ENCODE results near the gene CYTH1.

DNA sequence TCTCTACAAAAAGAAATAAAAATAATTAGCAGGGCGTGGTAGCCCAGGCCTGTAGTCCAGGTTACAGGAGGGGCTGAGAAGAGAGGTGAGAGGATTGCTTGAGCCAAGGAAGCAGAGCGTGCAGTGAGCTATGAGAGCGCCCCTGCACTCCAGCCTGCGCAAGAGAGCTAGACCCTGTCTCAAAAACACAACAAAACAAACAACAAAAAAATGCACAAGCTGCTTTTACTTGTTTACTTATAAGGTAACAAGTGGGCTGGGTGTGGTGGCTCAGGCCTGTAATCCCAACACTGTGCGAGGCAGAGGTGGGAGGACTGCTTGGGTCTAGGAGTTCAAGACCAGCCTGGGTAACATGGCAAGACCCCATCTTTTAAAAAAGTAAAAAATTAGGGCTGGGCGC lies 1.7 kb downstream of the CYTH1 start:
- TF ChIP-seq POLR2A (IDR thresholded peaks at IDR 0.05; ENCODE audit: low read length) (no peak), CBX8 (IDR thresholded peaks at IDR 0.05) (no peak), CTCF (IDR thresholded peaks at IDR 0.05) (no peak), SREBF2 (IDR thresholded peaks at IDR 0.05) (no peak), CHD4 (IDR thresholded peaks at IDR 0.05; ENCODE audit: borderline replicate concordance) (no peak)
